Thoracic aorta (tissue), 2 donors: Measurements from ENCODE around the gene TENT4A. TPM values are rescaled to one million over a fixed set of nuclear protein-coding genes. Genes with fewer than 3 reads are reported as not detected.

ENCODE experiments used
- ATAC-seq: fragments of 150-250 bp; one replicate; pipeline ENCODE4 v1.8.0; 2017; ENCODE audit warnings: low read depth; ENCODE audit not compliant: insufficient number of reproducible peaks, low FRiP score
- DNase-seq: peaks from one replicate; pipeline ENCODE4 v3.0.0-alpha.2; 2020; ENCODE audit warnings: low spot score
- H3K27ac ChIP-seq, 2 donors: fragments of 200-600 bp; sonication (generic); 1 replicate in 1 of 2; 2 replicates in 1 of 2; pipeline ENCODE4 v1.5.1; 2016; ENCODE audit warnings: mild to moderate bottlenecking in 2 of 2, moderate library complexity in 2 of 2
- H3K27me3 ChIP-seq: fragments of 200-600 bp; sonication (generic); replicated peaks from 2 replicates; pipeline ENCODE4 v1.6.0; 2016; ENCODE audit warnings: mild to moderate bottlenecking; ENCODE audit not compliant: insufficient read depth
- H3K36me3 ChIP-seq: fragments of 200-600 bp; sonication (generic); one replicate; pipeline ENCODE4 v1.5.1; 2016
- H3K4me1 ChIP-seq, 2 donors: fragments of 200-600 bp; sonication (generic); 1 replicate in 1 of 2; 2 replicates in 1 of 2; pipeline versions ENCODE4 v1.5.1 to v1.6.0; 2016; ENCODE audit warnings: low read depth in 2 of 2, mild to moderate bottlenecking in 1 of 2; ENCODE audit not compliant: control insufficient read depth in 1 of 2
- H3K4me3 ChIP-seq: fragments of 200-600 bp; sonication (generic); 2 replicates; pipeline ENCODE4 v1.5.1; 2016; ENCODE audit warnings: mild to moderate bottlenecking
- H3K9me3 ChIP-seq: fragments of 200-600 bp; sonication (generic); 2 replicates; pipeline ENCODE4 v1.5.1; 2016
- CTCF ChIP-seq: fragments of 200-600 bp; sonication (generic); IDR thresholded peaks from one replicate; pipeline ENCODE4 v1.5.1; 2019; ENCODE audit warnings: antibody characterized with exemption
- total RNA-seq, 2 donors: library from RNA; depleted of rRNA; stranded (reverse); fragments of >200 nt; gene quantifications; one replicate each; pipeline versions ENCODE4 v1.1.0 to v1.2.3, GENCODE V29; 2016

The TENT4A gene
- total RNA-seq, 2 donors from 2014 or later: 34.5 to 47.6 TPM

- Histone ChIP-seq H3K4me3 (peak overlapping the region; percentile 77), H3K36me3 (no peaks in the 10 kb centered on the region), H3K9me3 (no peaks in the 10 kb centered on the region), H3K4me1 (peaks cover 35 to 62% of the 10 kb centered on the region in 2 donors), H3K27me3 (no peaks in the 10 kb centered on the region), H3K27ac (no peak overlapping the region)
- ATAC-seq (no peak), DNase-seq (no peak)
- TF ChIP-seq CTCF: no peak
Observed at GRCh38 chr5:6715758-6716628, 2.8 kb downstream of the TENT4A start.

- Histone ChIP-seq H3K36me3 (no peaks in the 10 kb centered on the region), H3K4me3 (peak overlapping the region; percentile 77), H3K27ac (no peak overlapping the region), H3K9me3 (no peaks in the 10 kb centered on the region), H3K4me1 (peaks cover 39 to 67% of the 10 kb centered on the region in 2 donors), H3K27me3 (no peaks in the 10 kb centered on the region)
- ATAC-seq (no peak), DNase-seq (no peak)
- no peak for TF ChIP-seq CTCF
Observed at GRCh38 chr5:6716629-6717149, 3.5 kb downstream of the TENT4A start.

GRCh38 chr5:6717247-6717646 lies 4.0 kb downstream of the TENT4A start:
- TF ChIP-seq CTCF: no peak
- no peak overlapping the region for H3K4me3 ChIP-seq
- H3K27me3 ChIP-seq: no peaks in the 10 kb centered on the region
- ATAC-seq: no peak
- DNase-seq: no peak
- peaks cover 42 to 69% of the 10 kb centered on the region in 2 donors for H3K4me1 ChIP-seq
- no peaks in the 10 kb centered on the region for H3K9me3 ChIP-seq
- H3K36me3 ChIP-seq: no peaks in the 10 kb centered on the region
- H3K27ac ChIP-seq: no peak overlapping the region

- Histone ChIP-seq H3K9me3 (no peaks in the 10 kb centered on the region), H3K4me3 (no peak overlapping the region), H3K36me3 (no peaks in the 10 kb centered on the region), H3K4me1 (peaks cover 46 to 74% of the 10 kb centered on the region in 2 donors), H3K27me3 (no peaks in the 10 kb centered on the region), H3K27ac (no peak overlapping the region)
- no peak for DNase-seq
- TF ChIP-seq CTCF: no peak
- ATAC-seq: no peak
Observed at GRCh38 chr5:6717687-6718086, 4.5 kb downstream of the TENT4A start.

GRCh38 chr5:6718161-6718681 lies 5.0 kb downstream of the TENT4A start:
- Histone ChIP-seq H3K9me3 (no peaks in the 10 kb centered on the region), H3K36me3 (no peaks in the 10 kb centered on the region), H3K27me3 (no peaks in the 10 kb centered on the region), H3K4me3 (no peak overlapping the region), H3K27ac (no peak overlapping the region), H3K4me1 (peaks cover 51 to 79% of the 10 kb centered on the region in 2 donors)
- ATAC-seq (no peak), DNase-seq (no peak)
- TF ChIP-seq CTCF: no peak
